OCI-LY3 (cell line): ENCODE data around the gene SAMD10.

ENCODE experiments used
- EZH2phosphoT487 ChIP-seq: fragments of 200-600 bp; shearing (Covaris generic); IDR thresholded peaks from 2 replicates; pipeline ENCODE4 v1.6.1; 2018; ENCODE audit warnings: antibody characterized with exemption, mixed run types, low read depth
- TF ChIP-seq, protein P1 (sequence below): fragments of 200-600, 300-600 bp; sonication (generic); IDR thresholded peaks from 2 replicates; pipeline ENCODE4 v1.5.1; 2014; ENCODE audit warnings: antibody characterized with exemption, low read length, low read depth

DNA sequence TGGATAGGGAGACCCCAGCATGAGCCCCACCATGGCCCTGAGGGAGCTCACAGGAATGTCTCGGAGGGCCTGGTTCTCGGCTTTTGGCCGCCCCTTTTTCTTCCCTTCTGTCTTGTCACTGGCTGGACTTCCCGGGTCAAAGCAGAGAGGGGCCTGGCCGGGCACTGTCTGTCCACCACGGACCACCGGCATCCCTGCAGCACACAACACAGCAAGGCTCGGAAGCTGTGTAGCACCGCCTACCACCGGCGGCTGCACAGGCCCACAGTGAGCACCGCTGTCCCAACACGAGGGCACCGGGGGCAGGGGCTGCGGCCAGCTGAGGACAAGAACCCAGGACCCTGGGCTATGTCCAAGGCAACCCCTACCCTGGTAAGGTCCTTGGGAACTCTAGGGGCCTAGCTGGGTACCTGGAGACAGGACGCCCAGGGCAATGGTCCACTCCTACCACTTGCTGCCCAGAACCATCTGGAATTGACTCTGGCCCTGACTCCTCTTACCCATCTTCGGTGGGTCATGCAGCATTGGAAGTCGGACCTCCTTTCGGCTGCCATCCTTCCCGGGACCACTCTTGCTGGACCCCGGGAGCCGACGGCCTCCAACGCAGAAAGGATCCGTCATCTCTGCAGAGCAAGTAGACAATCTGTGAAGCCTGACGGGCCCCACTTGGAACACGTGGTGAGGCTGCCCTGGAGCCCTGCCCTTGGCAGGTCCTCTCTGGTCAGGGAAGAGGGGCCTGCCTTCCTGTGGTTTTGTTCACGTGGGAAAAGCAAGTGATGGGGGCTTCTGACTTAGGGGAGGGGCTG, 11.9 kb downstream of the SAMD10 start:
- TF ChIP-seq EZH2phosphoT487: no peak
- TF ChIP-seq, protein P1, sequence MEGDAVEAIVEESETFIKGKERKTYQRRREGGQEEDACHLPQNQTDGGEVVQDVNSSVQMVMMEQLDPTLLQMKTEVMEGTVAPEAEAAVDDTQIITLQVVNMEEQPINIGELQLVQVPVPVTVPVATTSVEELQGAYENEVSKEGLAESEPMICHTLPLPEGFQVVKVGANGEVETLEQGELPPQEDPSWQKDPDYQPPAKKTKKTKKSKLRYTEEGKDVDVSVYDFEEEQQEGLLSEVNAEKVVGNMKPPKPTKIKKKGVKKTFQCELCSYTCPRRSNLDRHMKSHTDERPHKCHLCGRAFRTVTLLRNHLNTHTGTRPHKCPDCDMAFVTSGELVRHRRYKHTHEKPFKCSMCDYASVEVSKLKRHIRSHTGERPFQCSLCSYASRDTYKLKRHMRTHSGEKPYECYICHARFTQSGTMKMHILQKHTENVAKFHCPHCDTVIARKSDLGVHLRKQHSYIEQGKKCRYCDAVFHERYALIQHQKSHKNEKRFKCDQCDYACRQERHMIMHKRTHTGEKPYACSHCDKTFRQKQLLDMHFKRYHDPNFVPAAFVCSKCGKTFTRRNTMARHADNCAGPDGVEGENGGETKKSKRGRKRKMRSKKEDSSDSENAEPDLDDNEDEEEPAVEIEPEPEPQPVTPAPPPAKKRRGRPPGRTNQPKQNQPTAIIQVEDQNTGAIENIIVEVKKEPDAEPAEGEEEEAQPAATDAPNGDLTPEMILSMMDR: no peak
